Thyroid gland (tissue), 4 donors: ENCODE measurements around the gene FIBCD1.

Experiments
- POLR2A ChIP-seq, 2 donors: fragments of 450-650 bp; IDR thresholded peaks; one replicate each; pipeline ENCODE4 v1.6.1; 2017; ENCODE audit warnings: antibody characterized with exemption in 2 of 2, mild to moderate bottlenecking in 2 of 2, moderate library complexity in 1 of 2
- TF ChIP-seq, protein P1 (sequence below), 6 experiments: fragments of 200-600 bp in 3 of 6; fragments of 450-650 bp in 3 of 6; sonication (generic) in 3 of 6; IDR thresholded peaks; one replicate each; pipeline ENCODE4 v1.5.1; 2016 to 2019; ENCODE audit warnings: antibody characterized with exemption in 6 of 6, mild to moderate bottlenecking in 2 of 6, inconsistent platforms in 1 of 6, moderate library complexity in 1 of 6

DNA sequence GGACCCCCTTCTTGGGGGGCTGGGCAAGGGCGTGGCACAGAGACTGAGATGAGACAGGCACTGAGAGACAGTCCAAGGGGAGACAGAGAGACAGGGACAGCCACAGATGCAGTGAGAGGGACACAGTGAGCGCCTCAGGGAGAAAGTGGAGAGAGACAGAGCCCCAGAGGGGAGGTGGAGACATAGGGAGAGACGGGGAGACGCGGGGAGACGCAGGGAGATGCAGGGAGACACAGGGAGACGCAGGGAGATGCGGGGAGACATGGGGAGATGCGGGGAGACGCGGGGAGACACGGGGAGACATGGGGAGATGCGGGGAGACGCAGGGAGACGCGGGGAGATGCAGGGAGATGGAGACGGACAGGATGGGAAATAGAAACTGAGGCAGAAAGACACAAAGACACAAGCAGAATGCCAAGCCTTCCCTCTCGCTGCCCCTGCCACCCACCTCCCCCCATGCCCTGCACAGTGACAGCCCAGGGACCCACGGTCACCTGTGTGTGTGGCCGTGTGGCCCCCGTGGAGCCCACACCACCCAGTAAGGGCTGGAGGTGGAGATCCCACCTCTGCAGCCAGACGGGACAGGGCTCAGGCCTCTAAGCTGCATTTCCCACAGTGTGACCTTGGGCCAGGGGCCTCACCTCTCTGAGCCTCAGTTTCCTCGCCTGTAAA is 8.8 kb downstream of the FIBCD1 start:
- TF ChIP-seq, protein P1, sequence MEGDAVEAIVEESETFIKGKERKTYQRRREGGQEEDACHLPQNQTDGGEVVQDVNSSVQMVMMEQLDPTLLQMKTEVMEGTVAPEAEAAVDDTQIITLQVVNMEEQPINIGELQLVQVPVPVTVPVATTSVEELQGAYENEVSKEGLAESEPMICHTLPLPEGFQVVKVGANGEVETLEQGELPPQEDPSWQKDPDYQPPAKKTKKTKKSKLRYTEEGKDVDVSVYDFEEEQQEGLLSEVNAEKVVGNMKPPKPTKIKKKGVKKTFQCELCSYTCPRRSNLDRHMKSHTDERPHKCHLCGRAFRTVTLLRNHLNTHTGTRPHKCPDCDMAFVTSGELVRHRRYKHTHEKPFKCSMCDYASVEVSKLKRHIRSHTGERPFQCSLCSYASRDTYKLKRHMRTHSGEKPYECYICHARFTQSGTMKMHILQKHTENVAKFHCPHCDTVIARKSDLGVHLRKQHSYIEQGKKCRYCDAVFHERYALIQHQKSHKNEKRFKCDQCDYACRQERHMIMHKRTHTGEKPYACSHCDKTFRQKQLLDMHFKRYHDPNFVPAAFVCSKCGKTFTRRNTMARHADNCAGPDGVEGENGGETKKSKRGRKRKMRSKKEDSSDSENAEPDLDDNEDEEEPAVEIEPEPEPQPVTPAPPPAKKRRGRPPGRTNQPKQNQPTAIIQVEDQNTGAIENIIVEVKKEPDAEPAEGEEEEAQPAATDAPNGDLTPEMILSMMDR (IDR thresholded peaks at IDR 0.05), result no peak
- TF ChIP-seq POLR2A (IDR thresholded peaks at IDR 0.05), result no peak
